Mammary epithelial cell (primary cell): ENCODE results near the gene PPIL6.

Experiments
- CTCF ChIP-seq, 2 donors: IDR thresholded peaks in 1 of 2; conservative IDR thresholded peaks in 1 of 2; 2 replicates each; pipeline ENCODE4 v1.5.1; 2011 to 2012; ENCODE audit warnings: inconsistent platforms in 2 of 2, low read length in 2 of 2, mild to moderate bottlenecking in 2 of 2, control low read depth in 1 of 2, low read depth in 1 of 2; ENCODE audit not compliant: insufficient read depth in 1 of 2; ENCODE audit errors: extremely low read depth in 1 of 2
- EZH2 ChIP-seq: IDR thresholded peaks from 2 replicates; pipeline ENCODE4 v1.6.1; 2012; ENCODE audit warnings: low read length, inconsistent platforms, borderline replicate concordance

GRCh38 chr6:109372130-109372529 lies 68.3 kb downstream of the PPIL6 start:
- no peak for TF ChIP-seq EZH2
- no peak for TF ChIP-seq CTCF (conservative IDR thresholded peaks at IDR 0.05 in 1 of 2, IDR thresholded peaks at IDR 0.05 in 1 of 2; ENCODE audit: extremely low read depth in 1 of 2, insufficient read depth in 1 of 2, low read depth in 1 of 2, low read length in 2 of 2)
